Panc1 (cell line): ENCODE results near the gene DGKD. TPM values are rescaled to one million over a fixed set of nuclear protein-coding genes. Genes with fewer than 3 reads are reported as not detected.

Source experiments
- ATAC-seq: fragments of 200-7000 bp; cut with Tn5 transposase; 2 replicates; pipeline ENCODE4 v1.9.1; 2020; ENCODE audit warnings: mild to moderate bottlenecking, moderate library complexity
- BruUV-seq: library from RNA; stranded (reverse); fragments of 400-500 nt; replicated peaks from 2 replicates; lab custom pipeline; 2021; lab: Mats Ljungman, UMichigan
- CTCF ChIA-PET: fragments of 300-600 bp; sonication (Branson Sonifier 250); formaldehyde crosslinking; loops from one replicate; lab custom pipeline; 2022; ENCODE audit warnings: antibody characterized with exemption; lab: Charles Lee
- POLR2A ChIA-PET: fragments of 300-600 bp; sonication (Branson Sonifier 250); formaldehyde crosslinking; loops from one replicate; lab custom pipeline; 2022; ENCODE audit warnings: antibody characterized with exemption; lab: Charles Lee
- DNase-seq: peaks from one replicate; pipeline ENCODE4 v3.0.0-alpha.2; 2010; ENCODE audit warnings: low read depth, low spot score
- H3K27ac ChIP-seq: 2 replicates; pipeline ENCODE4 v1.5.1; 2011; ENCODE audit warnings: mild to moderate bottlenecking, low read length, inconsistent platforms
- H3K27me3 ChIP-seq: fragments of 200-500 bp; sonication (Bioruptor generic); 2 replicates; pipeline ENCODE4 v1.6.0; 2014; ENCODE audit warnings: low read length, inconsistent platforms; ENCODE audit not compliant: control insufficient read depth, insufficient read depth
- H3K36me3 ChIP-seq: fragments of 200-500 bp; sonication (Bioruptor generic); 2 replicates; pipeline ENCODE4 v1.5.1; 2014; ENCODE audit warnings: inconsistent platforms, mild to moderate bottlenecking, low read length, moderate library complexity; ENCODE audit not compliant: control insufficient read depth, insufficient read depth
- H3K4me1 ChIP-seq: 2 replicates; pipeline ENCODE4 v1.5.1; 2011; ENCODE audit warnings: inconsistent platforms, mild to moderate bottlenecking, low read length, moderate library complexity; ENCODE audit not compliant: control insufficient read depth, insufficient read depth
- H3K4me3 ChIP-seq, 2 experiments: 2 replicates each; pipeline ENCODE4 v1.5.1; 2011 to 2012; ENCODE audit warnings: low read depth in 2 of 2, low read length in 2 of 2, mild to moderate bottlenecking in 2 of 2, inconsistent platforms in 1 of 2, moderate library complexity in 1 of 2
- H3K9me3 ChIP-seq: fragments of 200-500 bp; sonication (Bioruptor generic); 2 replicates; pipeline ENCODE4 v1.5.1; 2014; ENCODE audit warnings: low read depth, mild to moderate bottlenecking, inconsistent platforms, low read length, moderate library complexity; ENCODE audit not compliant: control insufficient read depth, insufficient read depth
- CTCF ChIP-seq: fragments of 450-650 bp; IDR thresholded peaks from 2 replicates; pipeline ENCODE4 v1.5.1; 2017; ENCODE audit warnings: mild to moderate bottlenecking
- POLR2AphosphoS5 ChIP-seq: IDR thresholded peaks from 2 replicates; pipeline ENCODE4 v1.6.1; 2012; ENCODE audit warnings: mild to moderate bottlenecking, low read depth, low read length, moderate library complexity
- REST ChIP-seq, 2 experiments: IDR thresholded peaks; 2 replicates each; pipeline ENCODE4 v1.6.1; 2011 to 2012; ENCODE audit warnings: low read depth in 2 of 2, control low read depth in 1 of 2, low read length in 1 of 2, mild to moderate bottlenecking in 1 of 2, moderate library complexity in 1 of 2; ENCODE audit not compliant: insufficient read depth in 1 of 2
- SIN3A ChIP-seq: IDR thresholded peaks from 2 replicates; pipeline ENCODE4 v1.6.1; 2012; ENCODE audit warnings: low read depth, mild to moderate bottlenecking, low read length, moderate library complexity, borderline replicate concordance; ENCODE audit not compliant: insufficient read depth
- TCF7L2 ChIP-seq: IDR thresholded peaks from 2 replicates; pipeline ENCODE4 v1.6.1; 2011; ENCODE audit warnings: mild to moderate bottlenecking, low read depth, low read length, inconsistent platforms
- in situ Hi-C: cut with HindIII; loops from 2 replicates; pipeline ENCODE4 v1.10.0; 2016; ENCODE audit warnings: low sequenced_read_pairs, low pct_unique_long_range_greater_than_20kb
- intact Hi-C: fragments of 100-400 bp; cut with micrococcal nuclease; formaldehyde crosslinking; loops from one replicate; pipeline ENCODE4 v1.10.0; 2022; ENCODE audit not compliant: unreplicated experiment
- total RNA-seq: library from RNA; stranded (reverse); gene quantifications from one replicate; pipeline ENCODE4 v1.2.1, GENCODE V29; 2021; ENCODE audit not compliant: unreplicated experiment

Gene DGKD
- total RNA-seq, 1 experiment from 2014 or later: 89.0 TPM

GRCh38 chr2:233466991-233467603, 112.8 kb downstream of the DGKD start:
- Histone ChIP-seq H3K9me3 (no peaks in the 10 kb centered on the region), H3K4me1 (no peaks in the 10 kb centered on the region), H3K4me3 (no peak overlapping the region), H3K27ac (no peak overlapping the region), H3K36me3 (peaks cover 24% of the 10 kb centered on the region), H3K27me3 (no peaks in the 10 kb centered on the region)
- ChIA-PET POLR2A (no interaction called here), CTCF (no interaction called here)
- DNase-seq: no peak
- intact Hi-C loops: no loop called here
- no peak for TF ChIP-seq SIN3A
- TF ChIP-seq TCF7L2: no peak
- TF ChIP-seq REST (IDR thresholded peaks at IDR 0.05; ENCODE audit: insufficient read depth in 1 of 2, low read depth in 2 of 2, low read length in 1 of 2): no peak
- TF ChIP-seq CTCF: no peak
- TF ChIP-seq POLR2AphosphoS5: no peak
- no TSS peak for BruUV-seq
- ATAC-seq: no peak
- in situ Hi-C loops: no loop called here

- peaks cover 22% of the 10 kb centered on the region for H3K36me3 ChIP-seq
- no peaks in the 10 kb centered on the region for H3K9me3 ChIP-seq
- TF ChIP-seq CTCF (no peak), TCF7L2 (no peak), SIN3A (no peak), POLR2AphosphoS5 (no peak), REST (IDR thresholded peaks at IDR 0.05; ENCODE audit: insufficient read depth in 1 of 2, low read depth in 2 of 2, low read length in 1 of 2) (no peak)
- H3K27me3 ChIP-seq: no peaks in the 10 kb centered on the region
- ChIA-PET POLR2A (no interaction called here), CTCF (no interaction called here)
- intact Hi-C loops (no loop called here), in situ Hi-C loops (no loop called here)
- H3K27ac ChIP-seq: no peak overlapping the region
- DNase-seq (no peak), ATAC-seq (no peak)
- BruUV-seq: no TSS peak
- no peaks in the 10 kb centered on the region for H3K4me1 ChIP-seq
- H3K4me3 ChIP-seq: no peak overlapping the region
These were observed 113.9 kb downstream of the DGKD start for GRCh38 chr2:233468047-233468740.
